OCI-LY7 (cell line): ENCODE measurements around the gene PC.
"Not testable (repeated sequence)": the region's sequence is repeated elsewhere in the genome, so short reads cannot be mapped to it uniquely, and the experiment has no call there.

ENCODE experiments used
- EZH2phosphoT487 ChIP-seq: fragments of 200-600 bp; sonication (generic); IDR thresholded peaks from 2 replicates; pipeline ENCODE4 v1.6.1; 2018; ENCODE audit warnings: low read depth, borderline replicate concordance, mild to moderate bottlenecking, mixed run types, antibody characterized with exemption, low read length, moderate library complexity, mixed read lengths
- TF ChIP-seq, protein P1 (sequence below): fragments of 200-600 bp; sonication (generic); conservative IDR thresholded peaks from 2 replicates; pipeline ENCODE4 v1.5.1; 2014; ENCODE audit warnings: mild to moderate bottlenecking, antibody characterized with exemption, low read length, moderate library complexity, mixed read lengths

- TF ChIP-seq, protein P1, sequence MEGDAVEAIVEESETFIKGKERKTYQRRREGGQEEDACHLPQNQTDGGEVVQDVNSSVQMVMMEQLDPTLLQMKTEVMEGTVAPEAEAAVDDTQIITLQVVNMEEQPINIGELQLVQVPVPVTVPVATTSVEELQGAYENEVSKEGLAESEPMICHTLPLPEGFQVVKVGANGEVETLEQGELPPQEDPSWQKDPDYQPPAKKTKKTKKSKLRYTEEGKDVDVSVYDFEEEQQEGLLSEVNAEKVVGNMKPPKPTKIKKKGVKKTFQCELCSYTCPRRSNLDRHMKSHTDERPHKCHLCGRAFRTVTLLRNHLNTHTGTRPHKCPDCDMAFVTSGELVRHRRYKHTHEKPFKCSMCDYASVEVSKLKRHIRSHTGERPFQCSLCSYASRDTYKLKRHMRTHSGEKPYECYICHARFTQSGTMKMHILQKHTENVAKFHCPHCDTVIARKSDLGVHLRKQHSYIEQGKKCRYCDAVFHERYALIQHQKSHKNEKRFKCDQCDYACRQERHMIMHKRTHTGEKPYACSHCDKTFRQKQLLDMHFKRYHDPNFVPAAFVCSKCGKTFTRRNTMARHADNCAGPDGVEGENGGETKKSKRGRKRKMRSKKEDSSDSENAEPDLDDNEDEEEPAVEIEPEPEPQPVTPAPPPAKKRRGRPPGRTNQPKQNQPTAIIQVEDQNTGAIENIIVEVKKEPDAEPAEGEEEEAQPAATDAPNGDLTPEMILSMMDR, result not testable (repeated sequence)
- TF ChIP-seq EZH2phosphoT487, result not testable (repeated sequence)
Measured at GRCh38 chr11:67005200-67005599, 47.0 kb upstream of the PC start.
